ENCODE measurements around the gene SCIMP. TPM values are rescaled to one million over a fixed set of nuclear protein-coding genes. Genes with fewer than 3 reads are reported as not detected.

SCIMP gene
- total and polyA plus RNA-seq, 9 of the 15 experiments (the other 6 are each of a cell fraction or from before 2014, with no cell fraction given) = 0.01 to 0.11 (median 0.04) TPM; not detected in 6

- POLR2A ChIA-PET = interaction anchor here (0.5 to 0.6 kb wide), 4 partner anchors 19 to 1395 kb away, joined by 4 to 6 read pairs (median 4); no protein-coding TSS in a partner anchor
- peaks cover 48% of the 10 kb centered on the region for H3K79me2 ChIP-seq (ENCODE audit: control insufficient read depth, insufficient read depth, low read length)
- no peaks in the 10 kb centered on the region for H3K9me1 ChIP-seq (ENCODE audit: control insufficient read depth, insufficient read depth, low read length)
- no TSS peak for BruUV-seq (replicated peaks)
- peak within 1 kb of the TSS; percentile 95 for H2AFZ ChIP-seq (ENCODE audit: low read depth, low read length)
- CTCF ChIA-PET (ENCODE audit: low intra/inter-chr PET ratio) = no interaction called here
- H3K4me3 ChIP-seq = peak within 1 kb of the TSS; percentile 80
- H3K27me3 ChIP-seq (ENCODE audit: control insufficient read depth in 2 of 2, insufficient read depth in 2 of 2, low read length in 2 of 2) = peaks cover 0 to 5% of the 10 kb centered on the region in 2 experiments; a peak in 2 of 5 replicates
- H3K9ac ChIP-seq (ENCODE audit: insufficient read depth in 1 of 2, low read depth in 2 of 2, low read length in 2 of 2) = peak within 1 kb of the TSS; percentile 73 to 93
- FAIRE-seq = no peak
- no peaks in the 10 kb centered on the region for H3K9me3 ChIP-seq (replicated peaks; ENCODE audit: control insufficient read depth, insufficient read depth, low read depth, low read length)
- in situ Hi-C loops (cut with MboI) = no loop called here
- H3K4me1 ChIP-seq (replicated peaks in 1 of 2; ENCODE audit: control insufficient read depth in 2 of 2, insufficient read depth in 2 of 2, low read length in 2 of 2) = peaks cover 4 to 16% of the 10 kb centered on the region in 2 experiments; a peak in 2 of 5 replicates
- H3K27ac ChIP-seq (ENCODE audit: extremely low read depth, low read depth, low read length) = peak within 1 kb of the TSS; percentile 78
- peaks cover 6% of the 10 kb centered on the region; the same call in 1 of the 2 replicates for H4K20me1 ChIP-seq (replicated peaks; ENCODE audit: control insufficient read depth, insufficient read depth, low read length)
- H3K4me2 ChIP-seq (ENCODE audit: insufficient read depth, low read length) = peak within 1 kb of the TSS; percentile 91
- 0% methylated on average over 11 of the region's 98 CpGs for WGBS (ENCODE audit: insufficient coverage, low coverage, missing lambda C conversion rate)
- DNase-seq (ENCODE audit: extremely low read depth in 1 of 4, low spot score in 3 of 4) = peak; percentile 89 to 93 (median 92)
- intact Hi-C loops (cut with micrococcal nuclease) = loop anchor here (10.0 kb wide), 1 partner anchor 1363 kb away; the partner anchor contains the start of genes KIAA0753 and TXNDC17
- peaks cover 18% of the 10 kb centered on the region; the same call in 2 of the 3 replicates for H3K36me3 ChIP-seq (ENCODE audit: control insufficient read depth, insufficient read depth, low read length)
- ATAC-seq = peak; percentile 84
- TF ChIP-seq HDAC1 (IDR thresholded peaks at IDR 0.05) = peak in 1 of 2 experiments; percentile 14; a peak in 1 of 4 replicates
- TF ChIP-seq, protein P1, sequence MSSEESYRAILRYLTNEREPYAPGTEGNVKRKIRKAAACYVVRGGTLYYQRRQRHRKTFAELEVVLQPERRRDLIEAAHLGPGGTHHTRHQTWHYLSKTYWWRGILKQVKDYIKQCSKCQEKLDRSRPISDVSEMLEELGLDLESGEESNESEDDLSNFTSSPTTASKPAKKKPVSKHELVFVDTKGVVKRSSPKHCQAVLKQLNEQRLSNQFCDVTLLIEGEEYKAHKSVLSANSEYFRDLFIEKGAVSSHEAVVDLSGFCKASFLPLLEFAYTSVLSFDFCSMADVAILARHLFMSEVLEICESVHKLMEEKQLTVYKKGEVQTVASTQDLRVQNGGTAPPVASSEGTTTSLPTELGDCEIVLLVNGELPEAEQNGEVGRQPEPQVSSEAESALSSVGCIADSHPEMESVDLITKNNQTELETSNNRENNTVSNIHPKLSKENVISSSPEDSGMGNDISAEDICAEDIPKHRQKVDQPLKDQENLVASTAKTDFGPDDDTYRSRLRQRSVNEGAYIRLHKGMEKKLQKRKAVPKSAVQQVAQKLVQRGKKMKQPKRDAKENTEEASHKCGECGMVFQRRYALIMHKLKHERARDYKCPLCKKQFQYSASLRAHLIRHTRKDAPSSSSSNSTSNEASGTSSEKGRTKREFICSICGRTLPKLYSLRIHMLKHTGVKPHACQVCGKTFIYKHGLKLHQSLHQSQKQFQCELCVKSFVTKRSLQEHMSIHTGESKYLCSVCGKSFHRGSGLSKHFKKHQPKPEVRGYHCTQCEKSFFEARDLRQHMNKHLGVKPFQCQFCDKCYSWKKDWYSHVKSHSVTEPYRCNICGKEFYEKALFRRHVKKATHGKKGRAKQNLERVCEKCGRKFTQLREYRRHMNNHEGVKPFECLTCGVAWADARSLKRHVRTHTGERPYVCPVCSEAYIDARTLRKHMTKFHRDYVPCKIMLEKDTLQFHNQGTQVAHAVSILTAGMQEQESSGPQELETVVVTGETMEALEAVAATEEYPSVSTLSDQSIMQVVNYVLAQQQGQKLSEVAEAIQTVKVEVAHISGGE (CRISPR knock-in tag; IDR thresholded peaks at IDR 0.05) = peak in 1 of 3 experiments; percentile 61; a peak in 1 of 6 replicates
- TF ChIP-seq MED1 (CRISPR knock-in tag; IDR thresholded peaks at IDR 0.05; ENCODE audit: borderline replicate concordance) = no peak
- TF ChIP-seq, protein P2, sequence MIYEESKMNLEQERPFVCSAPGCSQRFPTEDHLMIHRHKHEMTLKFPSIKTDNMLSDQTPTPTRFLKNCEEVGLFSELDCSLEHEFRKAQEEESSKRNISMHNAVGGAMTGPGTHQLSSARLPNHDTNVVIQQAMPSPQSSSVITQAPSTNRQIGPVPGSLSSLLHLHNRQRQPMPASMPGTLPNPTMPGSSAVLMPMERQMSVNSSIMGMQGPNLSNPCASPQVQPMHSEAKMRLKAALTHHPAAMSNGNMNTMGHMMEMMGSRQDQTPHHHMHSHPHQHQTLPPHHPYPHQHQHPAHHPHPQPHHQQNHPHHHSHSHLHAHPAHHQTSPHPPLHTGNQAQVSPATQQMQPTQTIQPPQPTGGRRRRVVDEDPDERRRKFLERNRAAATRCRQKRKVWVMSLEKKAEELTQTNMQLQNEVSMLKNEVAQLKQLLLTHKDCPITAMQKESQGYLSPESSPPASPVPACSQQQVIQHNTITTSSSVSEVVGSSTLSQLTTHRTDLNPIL (CRISPR knock-in tag; IDR thresholded peaks at IDR 0.05) = no peak
- no peak for TF ChIP-seq SMAD3 (CRISPR knock-in tag; conservative IDR thresholded peaks at IDR 0.05)
- no peak for TF ChIP-seq PCBP2 (IDR thresholded peaks at IDR 0.05; ENCODE audit: low read depth, low read length, poor library complexity, severe bottlenecking)
- TF ChIP-seq POLR2AphosphoS5 (IDR thresholded peaks at IDR 0.05; ENCODE audit: control insufficient read depth, insufficient read depth, low read depth, low read length) = peak; percentile 59
- no peak; the same call in 1 of the 2 replicates for TF ChIP-seq PML (IDR thresholded peaks at IDR 0.05; ENCODE audit: low read length)
- TF ChIP-seq PHB (CRISPR knock-in tag; IDR thresholded peaks at IDR 0.05) = no peak
- no peak for TF ChIP-seq RNF2 (IDR thresholded peaks at IDR 0.05)
- no peak for TF ChIP-seq HMGN3 (IDR thresholded peaks at IDR 0.05; ENCODE audit: borderline replicate concordance, extremely low read depth, insufficient read length, low read depth, low read length)
- peak in 1 of 2 experiments; percentile 26 for TF ChIP-seq E2F6 (IDR thresholded peaks at IDR 0.05; ENCODE audit: borderline replicate concordance in 1 of 2, extremely low read depth in 1 of 2, insufficient read depth in 1 of 2, insufficient read length in 1 of 2, low read depth in 1 of 2, low read length in 1 of 2, poor library complexity in 1 of 2, severe bottlenecking in 1 of 2)
Observed at GRCh38 chr17:5281814-5282641, 47.4 kb upstream of the SCIMP start, which contains the start of gene RABEP1. Gene RABEP1, plus strand, starts transcription at chr17:5282284. Its CDS starts 203 bp downstream, at chr17:5282487.
